Measurements from ENCODE around the gene RIMS3.

RIMS3 gene

GRCh38 chr1:40618108-40618507, 47.4 kb downstream of the RIMS3 start:
- no peak for TF ChIP-seq CTCF (IDR thresholded peaks at IDR 0.05; ENCODE audit: low read length, missing control alignments)
- no peak for DNase-seq (ENCODE audit: low read depth)
- no peak overlapping the region for H3K4me3 ChIP-seq (replicated peaks; ENCODE audit: low read depth, low read length)

GRCh38 chr1:40612345-40612831, 53.1 kb downstream of the RIMS3 start:
- no peak overlapping the region for H3K4me3 ChIP-seq (replicated peaks; ENCODE audit: low read depth, low read length)
- DNase-seq (ENCODE audit: low read depth), result peak; percentile 79
- peak; percentile 98 for TF ChIP-seq CTCF (IDR thresholded peaks at IDR 0.05; ENCODE audit: low read length, missing control alignments)

GRCh38 chr1:40610156-40610555, 55.3 kb downstream of the RIMS3 start:
- no peak for DNase-seq (ENCODE audit: low read depth)
- H3K4me3 ChIP-seq (replicated peaks; ENCODE audit: low read depth, low read length), result no peak overlapping the region
- no peak for TF ChIP-seq CTCF (IDR thresholded peaks at IDR 0.05; ENCODE audit: low read length, missing control alignments)

GRCh38 chr1:40607921-40608320, 57.6 kb downstream of the RIMS3 start:
- TF ChIP-seq CTCF (IDR thresholded peaks at IDR 0.05; ENCODE audit: low read length, missing control alignments), result no peak
- no peak overlapping the region for H3K4me3 ChIP-seq (replicated peaks; ENCODE audit: low read depth, low read length)
- DNase-seq (ENCODE audit: low read depth), result peak; percentile 23

- no peak for DNase-seq (ENCODE audit: low read depth)
- no peak overlapping the region for H3K4me3 ChIP-seq (replicated peaks; ENCODE audit: low read depth, low read length)
- TF ChIP-seq CTCF (IDR thresholded peaks at IDR 0.05; ENCODE audit: low read length, missing control alignments), result no peak
Measured at GRCh38 chr1:40606978-40607377, 58.5 kb downstream of the RIMS3 start.

GRCh38 chr1:40606194-40606593, 59.3 kb downstream of the RIMS3 start:
- TF ChIP-seq CTCF (IDR thresholded peaks at IDR 0.05; ENCODE audit: low read length, missing control alignments), result no peak
- no peak overlapping the region for H3K4me3 ChIP-seq (replicated peaks; ENCODE audit: low read depth, low read length)
- DNase-seq (ENCODE audit: low read depth), result no peak

- no peak for TF ChIP-seq CTCF (IDR thresholded peaks at IDR 0.05; ENCODE audit: low read length, missing control alignments)
- DNase-seq (ENCODE audit: low read depth), result no peak
- H3K4me3 ChIP-seq (replicated peaks; ENCODE audit: low read depth, low read length), result no peak overlapping the region
Measured at GRCh38 chr1:40599926-40600325, 65.6 kb downstream of the RIMS3 start.

Data from fibroblast of pulmonary artery (primary cell).